ENCODE measurements around the gene DHRS7B. TPM values are rescaled to one million over a fixed set of nuclear protein-coding genes. Genes with fewer than 3 reads are reported as not detected.
A peak's percentile ranks its signal among the peaks of the same experiment; 100 is the strongest.

DHRS7B gene
- total and polyA plus RNA-seq, 9 of the 15 experiments (the other 6 are each of a cell fraction or from before 2014, with no cell fraction given) = 8.0 to 30.7 (median 14.8) TPM

DNA sequence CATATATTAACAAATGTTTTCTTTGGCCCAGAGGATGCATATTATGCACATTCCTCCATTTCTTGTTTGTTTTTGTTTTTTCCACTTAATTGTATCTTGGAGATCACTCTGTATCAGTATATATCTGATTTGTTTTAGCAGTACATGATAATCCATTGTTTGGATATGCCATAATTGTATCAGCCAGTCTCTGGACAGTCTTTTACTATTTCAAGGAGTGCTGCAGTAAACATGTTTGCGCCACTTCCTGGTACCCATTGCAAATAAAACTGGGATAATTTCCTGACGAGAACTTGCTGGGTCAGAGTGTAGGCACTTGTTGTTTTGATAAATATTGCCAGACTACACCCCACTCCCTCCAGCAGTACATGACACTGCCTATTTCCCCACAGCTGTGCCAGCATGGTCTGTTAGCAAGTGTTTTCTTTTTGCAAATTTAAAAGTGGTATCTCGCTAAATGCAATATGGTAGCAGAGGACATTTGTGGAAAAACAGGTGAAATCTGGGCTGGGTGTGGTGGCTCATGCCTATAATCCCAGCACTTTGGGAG is 92.1 kb downstream of the DHRS7B start:
- Histone ChIP-seq H3K4me1 (replicated peaks in 1 of 2; ENCODE audit: control insufficient read depth in 2 of 2, insufficient read depth in 2 of 2, low read length in 2 of 2) (peaks cover 12 to 19% of the 10 kb centered on the region in 2 experiments; a peak in 3 of 5 replicates), H3K9ac (ENCODE audit: insufficient read depth in 1 of 2, low read depth in 2 of 2, low read length in 2 of 2) (no peak overlapping the region), H3K79me2 (ENCODE audit: control insufficient read depth, insufficient read depth, low read length) (peaks cover 46% of the 10 kb centered on the region), H3K4me2 (ENCODE audit: insufficient read depth, low read length) (no peak overlapping the region), H3K4me3 (no peak overlapping the region), H2AFZ (ENCODE audit: low read depth, low read length) (no peak overlapping the region), H3K27ac (ENCODE audit: extremely low read depth, low read depth, low read length) (no peak overlapping the region), H3K9me1 (ENCODE audit: control insufficient read depth, insufficient read depth, low read length) (no peaks in the 10 kb centered on the region), H3K27me3 (ENCODE audit: control insufficient read depth in 2 of 2, insufficient read depth in 2 of 2, low read length in 2 of 2) (no peaks in the 10 kb centered on the region), H3K9me3 (replicated peaks; ENCODE audit: control insufficient read depth, insufficient read depth, low read depth, low read length) (0 out of 2 replicates have a peak, but pooled peaks cover 1% of the 10 kb centered on the region), H3K36me3 (ENCODE audit: control insufficient read depth, insufficient read depth, low read length) (peaks cover 35% of the 10 kb centered on the region), H4K20me1 (replicated peaks; ENCODE audit: control insufficient read depth, insufficient read depth, low read length) (no peaks in the 10 kb centered on the region)
- FAIRE-seq (no peak), DNase-seq (ENCODE audit: extremely low read depth in 1 of 4, low spot score in 3 of 4) (no peak), ATAC-seq (no peak)
- intact Hi-C loops (cut with micrococcal nuclease) = loop anchor here (5.0 kb wide), 1 partner anchor 92 kb away; the partner anchor contains the start of gene DHRS7B
- CTCF ChIA-PET (ENCODE audit: low intra/inter-chr PET ratio) = no interaction called here
- no TSS peak for BruUV-seq (replicated peaks)
- 95% methylated on average over 3 of the region's 3 CpGs for WGBS (ENCODE audit: insufficient coverage, low coverage, missing lambda C conversion rate)
- TF ChIP-seq ETS2 (tag; IDR thresholded peaks at IDR 0.05; ENCODE audit: borderline replicate concordance, poor library complexity, severe bottlenecking) = no peak
- TF ChIP-seq RBM25 (IDR thresholded peaks at IDR 0.05; ENCODE audit: low read depth, low read length, severe bottlenecking) = peak; percentile 72
- TF ChIP-seq, protein P1, sequence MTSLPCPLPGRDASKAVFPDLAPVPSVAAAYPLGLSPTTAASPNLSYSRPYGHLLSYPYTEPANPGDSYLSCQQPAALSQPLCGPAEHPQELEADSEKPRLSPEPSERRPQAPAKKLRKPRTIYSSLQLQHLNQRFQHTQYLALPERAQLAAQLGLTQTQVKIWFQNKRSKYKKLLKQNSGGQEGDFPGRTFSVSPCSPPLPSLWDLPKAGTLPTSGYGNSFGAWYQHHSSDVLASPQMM (CRISPR knock-in tag; IDR thresholded peaks at IDR 0.05) = no peak
- no peak for TF ChIP-seq SMARCC2 (IDR thresholded peaks at IDR 0.05; ENCODE audit: low read depth)
- no peak for TF ChIP-seq NCOA1 (IDR thresholded peaks at IDR 0.05; ENCODE audit: low read depth)
- in situ Hi-C loops (cut with MboI) = no loop called here
- POLR2A ChIA-PET = no interaction called here
